GM12865 (cell line): ENCODE data around the gene SNORC.
"Not testable (repeated sequence)": the region's sequence is repeated elsewhere in the genome, so short reads cannot be mapped to it uniquely, and the experiment has no call there.

ENCODE experiments used
- DNase-seq: peaks from one replicate; pipeline ENCODE4 v3.0.0; 2010; ENCODE audit warnings: low read depth
- H3K4me3 ChIP-seq: 2 replicates; pipeline ENCODE4 v1.5.1; 2011; ENCODE audit warnings: mild to moderate bottlenecking, low read depth, low read length, control low read depth
- TF ChIP-seq, protein P1 (sequence below): IDR thresholded peaks from 2 replicates; pipeline ENCODE4 v1.5.1; 2011; ENCODE audit warnings: low read length, control low read depth, low read depth, inconsistent platforms; ENCODE audit not compliant: insufficient read depth; ENCODE audit errors: missing control alignments

SNORC gene

DNA sequence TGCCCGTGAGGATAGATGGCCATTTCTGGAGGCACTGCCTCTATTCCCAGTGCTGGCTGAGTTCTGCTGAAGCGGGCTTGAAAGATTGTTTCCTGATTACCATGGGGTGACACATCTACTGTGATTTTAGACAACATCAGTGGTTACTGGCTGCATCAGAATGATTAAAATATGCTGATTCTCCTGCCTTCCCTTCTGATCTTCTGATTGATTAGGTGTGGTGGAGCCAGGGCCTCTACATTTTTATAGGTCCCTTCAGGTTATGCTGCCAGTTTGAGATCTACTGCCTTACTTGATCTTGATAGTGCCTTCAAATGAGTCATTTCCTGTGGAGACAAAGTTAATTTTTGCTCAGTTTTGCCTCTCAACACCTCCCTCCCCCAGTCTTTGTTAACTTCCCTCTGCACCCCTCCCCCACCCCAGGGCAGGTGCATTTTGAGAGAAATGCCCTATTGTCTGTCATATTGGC, 31.6 kb upstream of the SNORC start:
- DNase-seq: peak; percentile 64
- no peak overlapping the region for H3K4me3 ChIP-seq
- TF ChIP-seq, protein P1, sequence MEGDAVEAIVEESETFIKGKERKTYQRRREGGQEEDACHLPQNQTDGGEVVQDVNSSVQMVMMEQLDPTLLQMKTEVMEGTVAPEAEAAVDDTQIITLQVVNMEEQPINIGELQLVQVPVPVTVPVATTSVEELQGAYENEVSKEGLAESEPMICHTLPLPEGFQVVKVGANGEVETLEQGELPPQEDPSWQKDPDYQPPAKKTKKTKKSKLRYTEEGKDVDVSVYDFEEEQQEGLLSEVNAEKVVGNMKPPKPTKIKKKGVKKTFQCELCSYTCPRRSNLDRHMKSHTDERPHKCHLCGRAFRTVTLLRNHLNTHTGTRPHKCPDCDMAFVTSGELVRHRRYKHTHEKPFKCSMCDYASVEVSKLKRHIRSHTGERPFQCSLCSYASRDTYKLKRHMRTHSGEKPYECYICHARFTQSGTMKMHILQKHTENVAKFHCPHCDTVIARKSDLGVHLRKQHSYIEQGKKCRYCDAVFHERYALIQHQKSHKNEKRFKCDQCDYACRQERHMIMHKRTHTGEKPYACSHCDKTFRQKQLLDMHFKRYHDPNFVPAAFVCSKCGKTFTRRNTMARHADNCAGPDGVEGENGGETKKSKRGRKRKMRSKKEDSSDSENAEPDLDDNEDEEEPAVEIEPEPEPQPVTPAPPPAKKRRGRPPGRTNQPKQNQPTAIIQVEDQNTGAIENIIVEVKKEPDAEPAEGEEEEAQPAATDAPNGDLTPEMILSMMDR: no peak

DNA sequence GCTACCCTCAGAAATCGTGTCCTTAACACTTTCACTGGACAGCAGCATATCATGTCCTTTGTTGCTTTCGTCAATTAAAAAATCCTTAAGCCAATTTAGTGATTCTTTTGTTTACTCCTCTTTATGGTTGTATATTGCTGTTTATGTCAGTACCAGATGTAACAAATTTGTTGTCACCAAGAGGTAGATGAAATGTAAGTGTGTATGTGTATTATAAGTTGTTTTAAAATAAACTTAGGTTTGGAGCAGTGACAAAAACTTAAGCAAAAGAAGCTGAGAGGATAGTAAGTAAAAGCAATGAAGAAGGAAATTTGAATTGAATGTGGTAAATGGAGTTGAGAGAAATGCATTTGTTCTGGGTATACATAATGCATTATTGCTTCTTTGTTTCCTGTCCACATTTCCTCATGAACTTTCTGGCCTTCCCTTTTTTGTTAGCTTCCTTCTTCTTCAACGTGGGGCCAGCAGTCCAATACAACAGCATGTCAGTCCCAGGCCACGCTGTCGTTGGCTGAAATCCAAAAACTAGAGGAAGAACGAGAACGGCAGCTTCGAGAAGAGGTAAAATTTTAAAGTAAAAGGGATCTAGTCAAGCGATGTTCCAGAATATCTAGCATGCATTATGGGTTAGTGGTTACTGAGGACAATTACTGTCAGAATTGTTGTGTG, 30.5 kb upstream of the SNORC start:
- TF ChIP-seq, protein P1: no peak
- no peak overlapping the region for H3K4me3 ChIP-seq
- DNase-seq: no peak

DNA sequence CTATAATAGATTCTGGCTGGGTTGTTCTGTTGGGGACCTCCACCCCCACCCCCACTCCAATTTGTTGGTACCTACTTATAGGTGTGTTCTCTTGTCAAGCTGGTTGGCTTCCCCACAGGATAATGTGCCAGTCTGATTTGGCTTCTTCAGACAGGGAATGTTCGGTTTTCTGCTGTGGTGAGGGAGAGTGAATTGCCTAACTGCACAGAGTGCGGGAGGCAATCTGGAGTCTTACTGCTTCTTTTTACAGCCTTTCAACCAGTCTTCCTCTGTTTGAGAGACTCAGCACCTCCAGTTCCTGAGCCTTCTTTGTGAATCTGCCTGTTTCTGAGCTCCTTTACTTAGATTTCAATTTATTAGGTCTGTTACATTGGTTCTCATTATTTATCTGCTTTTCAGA, 27.4 kb upstream of the SNORC start:
- DNase-seq: no peak
- TF ChIP-seq, protein P1: no peak
- no peak overlapping the region for H3K4me3 ChIP-seq

DNA sequence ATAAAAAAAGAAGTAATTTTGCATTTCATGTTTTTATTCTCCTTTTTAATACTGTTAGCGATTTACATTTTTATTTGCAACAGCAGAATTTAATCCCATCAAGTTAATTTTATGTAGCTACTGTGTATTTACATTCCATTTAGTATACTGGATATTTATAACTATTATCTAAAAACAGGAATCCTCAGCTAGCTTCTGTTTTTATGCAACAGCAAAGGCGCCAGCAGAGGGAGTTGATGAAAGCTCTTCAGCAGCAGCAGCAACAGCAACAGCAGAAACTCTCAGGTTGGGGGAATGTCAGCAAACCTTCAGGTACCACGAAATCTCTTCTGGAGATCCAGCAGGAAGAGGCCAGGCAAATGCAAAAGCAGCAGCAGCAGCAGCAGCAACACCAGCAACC, 26.2 kb upstream of the SNORC start:
- DNase-seq: no peak
- H3K4me3 ChIP-seq: no peak overlapping the region
- TF ChIP-seq, protein P1: no peak

DNA sequence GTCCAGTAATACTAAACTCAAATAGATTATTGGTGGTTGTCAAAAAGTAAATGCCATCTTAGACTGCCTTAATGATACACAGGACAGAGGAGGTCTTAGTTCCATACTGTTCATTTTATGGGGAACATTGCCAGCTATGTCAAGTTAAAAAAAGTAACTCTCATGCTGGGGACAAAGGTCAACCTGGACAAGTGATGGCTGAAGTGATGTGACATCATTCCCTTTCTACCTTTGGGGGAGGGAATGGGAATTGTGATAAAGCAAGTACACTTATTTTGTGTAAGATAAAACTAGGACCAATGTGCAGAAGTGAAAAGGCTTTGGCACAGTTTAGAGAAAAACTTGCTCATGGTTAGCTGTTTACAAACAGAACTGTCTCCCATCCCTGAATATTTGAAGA, 24.0 kb upstream of the SNORC start:
- TF ChIP-seq, protein P1: no peak
- no peak for DNase-seq
- H3K4me3 ChIP-seq: no peak overlapping the region

DNA sequence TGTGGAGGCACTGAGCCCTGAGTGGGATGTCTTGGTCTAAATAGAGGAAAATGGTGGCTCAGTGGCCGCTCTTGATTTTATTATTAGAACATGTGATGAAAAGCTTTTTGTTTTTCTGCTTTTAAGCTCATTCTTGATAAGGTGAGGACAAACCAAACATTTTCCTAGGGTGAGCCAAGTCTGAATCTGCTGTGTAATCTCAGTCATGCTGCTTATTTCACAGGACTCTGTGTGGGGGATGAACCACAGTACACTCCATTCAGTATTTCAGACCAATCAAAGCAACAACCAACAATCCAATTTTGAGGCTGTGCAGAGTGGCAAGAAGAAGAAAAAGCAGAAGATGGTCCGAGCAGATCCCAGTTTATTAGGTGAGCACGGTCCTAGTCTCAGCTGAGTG, 20.0 kb upstream of the SNORC start:
- no peak overlapping the region for H3K4me3 ChIP-seq
- no peak for DNase-seq
- TF ChIP-seq, protein P1: no peak

DNA sequence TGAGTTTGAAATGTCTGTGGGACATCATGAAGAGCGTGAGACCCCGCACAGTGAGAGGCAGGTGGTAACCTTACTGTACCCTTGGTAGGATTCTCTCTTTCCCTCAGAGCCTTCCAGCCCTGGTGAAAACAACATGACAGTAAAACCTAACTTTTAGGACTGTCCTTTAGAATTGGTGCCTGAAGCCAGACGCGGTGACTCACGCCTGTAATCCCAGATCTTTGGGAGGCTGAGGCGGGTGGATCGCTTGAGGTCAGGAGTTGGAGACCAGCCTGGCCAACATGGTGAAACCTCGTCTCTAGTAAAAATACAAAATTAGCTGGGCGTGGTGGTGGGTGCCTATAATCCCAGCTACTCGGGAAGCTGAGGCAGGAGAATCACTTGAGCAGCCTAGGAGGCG, 18.0 kb upstream of the SNORC start:
- not testable (repeated sequence) for H3K4me3 ChIP-seq, DNase-seq

DNA sequence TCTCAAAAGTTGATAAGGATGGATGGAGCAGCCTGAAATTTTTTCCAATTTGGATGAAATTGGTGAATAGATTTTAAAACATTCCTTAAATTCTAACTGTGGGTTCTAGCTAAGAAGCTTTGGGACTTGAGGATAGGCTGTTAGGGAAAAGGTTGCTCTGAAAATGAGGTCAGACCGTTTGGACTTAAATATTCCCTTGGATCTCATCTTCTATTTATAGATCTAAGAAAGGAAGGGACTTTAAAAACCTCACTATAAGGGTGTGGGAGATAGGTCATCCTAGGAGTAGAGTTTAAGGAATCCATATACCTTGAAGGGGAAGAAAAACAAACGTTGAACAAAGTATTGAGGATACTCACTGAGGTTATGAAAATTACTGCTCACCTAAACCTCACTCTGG, 17.4 kb upstream of the SNORC start:
- TF ChIP-seq, protein P1: no peak
- no peak for DNase-seq
- no peak overlapping the region for H3K4me3 ChIP-seq
